PC-9 (cell line): Measurements from ENCODE around the gene CACNA2D1.

ENCODE experiments used
- EZH2 ChIP-seq: fragments of 200-600 bp; sonication (generic); IDR thresholded peaks from 2 replicates; pipeline ENCODE4 v1.8.0; 2017; ENCODE audit warnings: antibody characterized with exemption, low read depth
- TF ChIP-seq, protein P1 (sequence below): fragments of 200-600 bp; sonication (generic); conservative IDR thresholded peaks from 2 replicates; pipeline ENCODE4 v1.6.1; 2017; ENCODE audit warnings: mixed run types, antibody characterized with exemption, mild to moderate bottlenecking, moderate library complexity

DNA sequence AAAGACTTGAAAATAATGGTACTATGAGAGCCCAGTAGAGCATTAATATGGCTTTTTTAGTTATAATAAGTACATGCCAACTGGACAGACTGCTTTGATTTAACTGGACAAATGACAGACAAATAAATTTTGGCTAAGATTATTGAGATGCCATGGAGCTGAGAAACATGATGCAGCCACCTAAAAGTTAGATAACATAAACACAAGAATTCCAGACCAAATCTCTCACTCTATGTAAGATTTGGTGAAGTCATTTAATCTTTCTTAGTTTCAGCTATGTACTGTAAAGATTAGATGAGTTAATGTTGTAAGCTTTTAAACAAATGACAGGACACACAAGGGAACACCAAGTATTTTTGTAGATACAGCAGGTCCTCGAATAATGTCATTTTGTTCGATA is 118.2 kb downstream of the CACNA2D1 start:
- TF ChIP-seq, protein P1, sequence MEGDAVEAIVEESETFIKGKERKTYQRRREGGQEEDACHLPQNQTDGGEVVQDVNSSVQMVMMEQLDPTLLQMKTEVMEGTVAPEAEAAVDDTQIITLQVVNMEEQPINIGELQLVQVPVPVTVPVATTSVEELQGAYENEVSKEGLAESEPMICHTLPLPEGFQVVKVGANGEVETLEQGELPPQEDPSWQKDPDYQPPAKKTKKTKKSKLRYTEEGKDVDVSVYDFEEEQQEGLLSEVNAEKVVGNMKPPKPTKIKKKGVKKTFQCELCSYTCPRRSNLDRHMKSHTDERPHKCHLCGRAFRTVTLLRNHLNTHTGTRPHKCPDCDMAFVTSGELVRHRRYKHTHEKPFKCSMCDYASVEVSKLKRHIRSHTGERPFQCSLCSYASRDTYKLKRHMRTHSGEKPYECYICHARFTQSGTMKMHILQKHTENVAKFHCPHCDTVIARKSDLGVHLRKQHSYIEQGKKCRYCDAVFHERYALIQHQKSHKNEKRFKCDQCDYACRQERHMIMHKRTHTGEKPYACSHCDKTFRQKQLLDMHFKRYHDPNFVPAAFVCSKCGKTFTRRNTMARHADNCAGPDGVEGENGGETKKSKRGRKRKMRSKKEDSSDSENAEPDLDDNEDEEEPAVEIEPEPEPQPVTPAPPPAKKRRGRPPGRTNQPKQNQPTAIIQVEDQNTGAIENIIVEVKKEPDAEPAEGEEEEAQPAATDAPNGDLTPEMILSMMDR = no peak
- no peak for TF ChIP-seq EZH2
